K562 (cell line): Measurements from ENCODE around the gene TOM1L1. TPM values are rescaled to one million over a fixed set of nuclear protein-coding genes. Genes with fewer than 3 reads are reported as not detected.

ENCODE experiments used
- CHCHD3 ChIP-seq: fragments of 250-450 bp; sonication (Bioruptor Pico); IDR thresholded peaks from 2 replicates; pipeline ENCODE4 v2.1.2; 2022; ENCODE audit warnings: mild to moderate bottlenecking
- DNMT1 ChIP-seq: fragments of 450-650 bp; IDR thresholded peaks from 2 replicates; pipeline ENCODE4 v1.6.1; 2016; ENCODE audit warnings: antibody characterized with exemption, mild to moderate bottlenecking
- MTA3 ChIP-seq: fragments of 450-650 bp; formaldehyde crosslinking; IDR thresholded peaks from 2 replicates; pipeline ENCODE4 v1.6.1; 2017; ENCODE audit warnings: mild to moderate bottlenecking, borderline replicate concordance
- STAT5B ChIP-seq: fragments of 250-450 bp; sonication (Bioruptor Pico); IDR thresholded peaks from 2 replicates; pipeline ENCODE4 v1.8.0; 2021; ENCODE audit warnings: mild to moderate bottlenecking, inconsistent platforms
- TAF7 ChIP-seq: fragments of 450-650 bp; IDR thresholded peaks from 2 replicates; pipeline ENCODE4 v1.6.1; 2016; ENCODE audit warnings: missing genetic modification characterization, missing compliant biosample characterization
- YY1 ChIP-seq, 3 experiments: IDR thresholded peaks; 2 replicates each; pipeline ENCODE4 v1.6.1; 2011; ENCODE audit warnings: low read length in 2 of 3, mild to moderate bottlenecking in 2 of 3, moderate library complexity in 2 of 3, borderline replicate concordance in 1 of 3, control low read depth in 1 of 3, low read depth in 1 of 3; ENCODE audit not compliant: insufficient read depth in 3 of 3, insufficient replicate concordance in 2 of 3, control insufficient read depth in 1 of 3, insufficient read length in 1 of 3; ENCODE audit errors: extremely low read depth in 1 of 3
- ZNF507 ChIP-seq: conservative IDR thresholded peaks from 2 replicates; pipeline ENCODE4 v1.6.1; 2017; ENCODE audit warnings: missing genetic modification characterization, missing compliant biosample characterization
- polyA plus RNA-seq, 8 experiments: library from polyadenylated mRNA; depleted of rRNA in 4 of 8; stranded (reverse) in 5 of 8; unstranded in 3 of 8; fragments of >200 nt; fragmentation: Nextera tagmentation in 2 of 8; fragmentation: Illumina TruSeq in 1 of 8; extraction: Ambion mirVana in 2 of 8; extraction: Trizol in 1 of 8; gene quantifications; 2 replicates each; pipeline versions ENCODE4 v1.2.1 to v1.2.3, GENCODE V29; 2011 to 2014; ENCODE audit warnings: inconsistent platforms in 1 of 8, missing spikeins in 1 of 8
- total RNA-seq, 7 experiments: library from RNA; depleted of rRNA in 6 of 7; stranded (reverse); fragments of >200 nt in 6 of 7; fragmentation: Illumina TruSeq in 2 of 7; extraction: Trizol in 2 of 7; gene quantifications; 2 replicates each; pipeline versions ENCODE4 v1.2.1 to v1.2.3, GENCODE V29; 2011 to 2021; ENCODE audit warnings: low replicate concordance in 1 of 7
- TF ChIP-seq, protein P1 (sequence below): fragments of 450-650 bp; IDR thresholded peaks from 2 replicates; pipeline ENCODE4 v1.6.1; 2016; ENCODE audit warnings: low read depth, mild to moderate bottlenecking, moderate library complexity
- TF ChIP-seq, protein P2 (sequence below): sonication (generic); formaldehyde crosslinking; IDR thresholded peaks from 2 replicates; pipeline ENCODE4 v1.8.0; 2023; ENCODE audit warnings: missing genetic modification reagents, mild to moderate bottlenecking, borderline replicate concordance
- TF ChIP-seq, protein P3 (sequence below): fragments of 450-650 bp; IDR thresholded peaks from one replicate; pipeline ENCODE4 v1.6.1; 2018; ENCODE audit warnings: mild to moderate bottlenecking, moderate library complexity; ENCODE audit not compliant: partially characterized antibody
- TF ChIP-seq, protein P4 (sequence below): fragments of 450-650 bp; formaldehyde crosslinking; IDR thresholded peaks from 2 replicates; pipeline ENCODE4 v1.4.0; 2022; ENCODE audit warnings: mild to moderate bottlenecking, moderate library complexity
- TF ChIP-seq, protein P5 (sequence below): fragments of 200-800 bp; sonication (Bioruptor generic); IDR thresholded peaks from 2 replicates; pipeline ENCODE4 v1.6.1; 2017; ENCODE audit warnings: missing genetic modification characterization, missing compliant biosample characterization

Gene TOM1L1
- total and polyA plus RNA-seq, 9 of the 15 experiments (the other 6 are each of a cell fraction or from before 2014, with no cell fraction given), result 21.3 to 74.3 (median 31.0) TPM

DNA sequence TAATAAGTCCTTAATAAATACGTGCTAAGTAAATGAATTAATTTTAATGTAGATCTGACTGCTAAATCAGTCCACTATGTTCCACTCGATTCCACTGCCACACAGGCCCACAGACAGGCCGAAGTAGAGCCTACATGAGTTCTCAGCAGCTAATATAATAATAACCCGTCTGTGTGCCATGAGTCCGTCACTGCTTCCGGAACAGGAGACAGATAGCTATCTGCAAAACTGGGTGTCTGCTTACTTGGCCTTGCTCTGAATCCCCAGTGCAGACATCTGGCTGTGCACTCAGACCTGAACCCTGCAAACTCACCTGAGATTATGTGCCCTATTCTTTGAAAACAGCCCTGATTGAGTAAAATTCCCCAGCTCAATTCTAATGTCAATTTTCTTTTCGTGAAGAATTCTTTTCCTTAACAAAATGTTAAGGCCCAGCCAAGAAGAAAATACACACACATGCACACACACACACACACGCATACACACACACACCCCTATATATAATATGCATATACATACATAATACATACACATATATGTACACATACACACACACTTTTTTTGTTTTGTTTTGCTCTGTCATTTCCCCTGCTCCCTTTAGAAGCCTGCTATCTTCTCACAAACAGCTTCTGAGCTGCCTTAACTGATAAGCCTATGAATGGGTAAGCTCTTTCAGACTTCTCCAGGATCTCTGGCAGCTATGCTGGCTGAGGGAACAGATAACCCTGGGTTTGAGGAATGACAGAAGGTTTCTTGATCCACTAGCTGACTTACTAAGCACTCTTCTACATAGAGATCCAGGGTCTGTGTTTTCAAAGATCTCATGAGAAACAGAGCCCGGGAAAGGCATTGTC lies 39.8 kb upstream of the TOM1L1 start (continued):
- TF ChIP-seq, protein P1, sequence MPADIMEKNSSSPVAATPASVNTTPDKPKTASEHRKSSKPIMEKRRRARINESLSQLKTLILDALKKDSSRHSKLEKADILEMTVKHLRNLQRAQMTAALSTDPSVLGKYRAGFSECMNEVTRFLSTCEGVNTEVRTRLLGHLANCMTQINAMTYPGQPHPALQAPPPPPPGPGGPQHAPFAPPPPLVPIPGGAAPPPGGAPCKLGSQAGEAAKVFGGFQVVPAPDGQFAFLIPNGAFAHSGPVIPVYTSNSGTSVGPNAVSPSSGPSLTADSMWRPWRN, result peak; percentile 70
- TF ChIP-seq, protein P2, sequence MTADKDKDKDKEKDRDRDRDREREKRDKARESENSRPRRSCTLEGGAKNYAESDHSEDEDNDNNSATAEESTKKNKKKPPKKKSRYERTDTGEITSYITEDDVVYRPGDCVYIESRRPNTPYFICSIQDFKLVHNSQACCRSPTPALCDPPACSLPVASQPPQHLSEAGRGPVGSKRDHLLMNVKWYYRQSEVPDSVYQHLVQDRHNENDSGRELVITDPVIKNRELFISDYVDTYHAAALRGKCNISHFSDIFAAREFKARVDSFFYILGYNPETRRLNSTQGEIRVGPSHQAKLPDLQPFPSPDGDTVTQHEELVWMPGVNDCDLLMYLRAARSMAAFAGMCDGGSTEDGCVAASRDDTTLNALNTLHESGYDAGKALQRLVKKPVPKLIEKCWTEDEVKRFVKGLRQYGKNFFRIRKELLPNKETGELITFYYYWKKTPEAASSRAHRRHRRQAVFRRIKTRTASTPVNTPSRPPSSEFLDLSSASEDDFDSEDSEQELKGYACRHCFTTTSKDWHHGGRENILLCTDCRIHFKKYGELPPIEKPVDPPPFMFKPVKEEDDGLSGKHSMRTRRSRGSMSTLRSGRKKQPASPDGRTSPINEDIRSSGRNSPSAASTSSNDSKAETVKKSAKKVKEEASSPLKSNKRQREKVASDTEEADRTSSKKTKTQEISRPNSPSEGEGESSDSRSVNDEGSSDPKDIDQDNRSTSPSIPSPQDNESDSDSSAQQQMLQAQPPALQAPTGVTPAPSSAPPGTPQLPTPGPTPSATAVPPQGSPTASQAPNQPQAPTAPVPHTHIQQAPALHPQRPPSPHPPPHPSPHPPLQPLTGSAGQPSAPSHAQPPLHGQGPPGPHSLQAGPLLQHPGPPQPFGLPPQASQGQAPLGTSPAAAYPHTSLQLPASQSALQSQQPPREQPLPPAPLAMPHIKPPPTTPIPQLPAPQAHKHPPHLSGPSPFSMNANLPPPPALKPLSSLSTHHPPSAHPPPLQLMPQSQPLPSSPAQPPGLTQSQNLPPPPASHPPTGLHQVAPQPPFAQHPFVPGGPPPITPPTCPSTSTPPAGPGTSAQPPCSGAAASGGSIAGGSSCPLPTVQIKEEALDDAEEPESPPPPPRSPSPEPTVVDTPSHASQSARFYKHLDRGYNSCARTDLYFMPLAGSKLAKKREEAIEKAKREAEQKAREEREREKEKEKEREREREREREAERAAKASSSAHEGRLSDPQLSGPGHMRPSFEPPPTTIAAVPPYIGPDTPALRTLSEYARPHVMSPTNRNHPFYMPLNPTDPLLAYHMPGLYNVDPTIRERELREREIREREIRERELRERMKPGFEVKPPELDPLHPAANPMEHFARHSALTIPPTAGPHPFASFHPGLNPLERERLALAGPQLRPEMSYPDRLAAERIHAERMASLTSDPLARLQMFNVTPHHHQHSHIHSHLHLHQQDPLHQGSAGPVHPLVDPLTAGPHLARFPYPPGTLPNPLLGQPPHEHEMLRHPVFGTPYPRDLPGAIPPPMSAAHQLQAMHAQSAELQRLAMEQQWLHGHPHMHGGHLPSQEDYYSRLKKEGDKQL (CRISPR knock-in tag), result no peak
- no peak for TF ChIP-seq CHCHD3 (CRISPR knock-in tag)
- TF ChIP-seq, protein P3, sequence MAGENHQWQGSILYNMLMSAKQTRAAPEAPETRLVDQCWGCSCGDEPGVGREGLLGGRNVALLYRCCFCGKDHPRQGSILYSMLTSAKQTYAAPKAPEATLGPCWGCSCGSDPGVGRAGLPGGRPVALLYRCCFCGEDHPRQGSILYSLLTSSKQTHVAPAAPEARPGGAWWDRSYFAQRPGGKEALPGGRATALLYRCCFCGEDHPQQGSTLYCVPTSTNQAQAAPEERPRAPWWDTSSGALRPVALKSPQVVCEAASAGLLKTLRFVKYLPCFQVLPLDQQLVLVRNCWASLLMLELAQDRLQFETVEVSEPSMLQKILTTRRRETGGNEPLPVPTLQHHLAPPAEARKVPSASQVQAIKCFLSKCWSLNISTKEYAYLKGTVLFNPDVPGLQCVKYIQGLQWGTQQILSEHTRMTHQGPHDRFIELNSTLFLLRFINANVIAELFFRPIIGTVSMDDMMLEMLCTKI, result no peak
- TF ChIP-seq ZNF507 (tag), result no peak
- TF ChIP-seq DNMT1, result no peak
- no peak for TF ChIP-seq YY1 (IDR thresholded peaks at IDR 0.05; ENCODE audit: borderline replicate concordance in 1 of 3, control insufficient read depth in 1 of 3, extremely low read depth in 1 of 3, insufficient read depth in 3 of 3, insufficient read length in 1 of 3, insufficient replicate concordance in 2 of 3, low read depth in 1 of 3, low read length in 2 of 3)
- TF ChIP-seq MTA3, result peak; percentile 52; the same call in 1 of the 2 replicates
- no peak for TF ChIP-seq STAT5B (CRISPR knock-in tag)
- no peak for TF ChIP-seq TAF7 (tag)
- TF ChIP-seq, protein P4, sequence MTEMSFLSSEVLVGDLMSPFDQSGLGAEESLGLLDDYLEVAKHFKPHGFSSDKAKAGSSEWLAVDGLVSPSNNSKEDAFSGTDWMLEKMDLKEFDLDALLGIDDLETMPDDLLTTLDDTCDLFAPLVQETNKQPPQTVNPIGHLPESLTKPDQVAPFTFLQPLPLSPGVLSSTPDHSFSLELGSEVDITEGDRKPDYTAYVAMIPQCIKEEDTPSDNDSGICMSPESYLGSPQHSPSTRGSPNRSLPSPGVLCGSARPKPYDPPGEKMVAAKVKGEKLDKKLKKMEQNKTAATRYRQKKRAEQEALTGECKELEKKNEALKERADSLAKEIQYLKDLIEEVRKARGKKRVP, result peak; percentile 54; the same call in 1 of the 2 replicates
- TF ChIP-seq, protein P5, sequence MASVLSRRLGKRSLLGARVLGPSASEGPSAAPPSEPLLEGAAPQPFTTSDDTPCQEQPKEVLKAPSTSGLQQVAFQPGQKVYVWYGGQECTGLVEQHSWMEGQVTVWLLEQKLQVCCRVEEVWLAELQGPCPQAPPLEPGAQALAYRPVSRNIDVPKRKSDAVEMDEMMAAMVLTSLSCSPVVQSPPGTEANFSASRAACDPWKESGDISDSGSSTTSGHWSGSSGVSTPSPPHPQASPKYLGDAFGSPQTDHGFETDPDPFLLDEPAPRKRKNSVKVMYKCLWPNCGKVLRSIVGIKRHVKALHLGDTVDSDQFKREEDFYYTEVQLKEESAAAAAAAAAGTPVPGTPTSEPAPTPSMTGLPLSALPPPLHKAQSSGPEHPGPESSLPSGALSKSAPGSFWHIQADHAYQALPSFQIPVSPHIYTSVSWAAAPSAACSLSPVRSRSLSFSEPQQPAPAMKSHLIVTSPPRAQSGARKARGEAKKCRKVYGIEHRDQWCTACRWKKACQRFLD (CRISPR knock-in tag), result peak; percentile 27; the same call in 1 of the 2 replicates
